Tibial artery (tissue), 4 donors: ENCODE measurements around the gene GPR68.

Experiments used
- DNase-seq, 2 donors: peaks; one replicate each; pipeline ENCODE4 v3.0.0-alpha.2; 2019
- H3K27ac ChIP-seq, 2 donors: fragments of 200-600 bp; sonication (generic) in 1 of 2; 1 replicate in 1 of 2; 2 replicates in 1 of 2; pipeline ENCODE4 v1.5.1; 2018 to 2019; ENCODE audit warnings: mild to moderate bottlenecking in 1 of 2
- H3K27me3 ChIP-seq, 2 donors: fragments of 200-600 bp; sonication (generic) in 1 of 2; one replicate each; pipeline versions ENCODE4 v1.5.1 to v1.6.0; 2016 to 2019
- H3K36me3 ChIP-seq, 3 donors: fragments of 200-600 bp; sonication (generic) in 2 of 3; one replicate each; pipeline ENCODE4 v1.5.1; 2016 to 2019; ENCODE audit warnings: mild to moderate bottlenecking in 2 of 3
- H3K4me1 ChIP-seq, 4 donors: fragments of 200-600 bp; sonication (generic) in 2 of 4; 1 replicate in 3 of 4; 2 replicates in 1 of 4; pipeline ENCODE4 v1.5.1; 2016 to 2019
- H3K4me3 ChIP-seq, 2 donors: fragments of 200-600 bp; sonication (generic) in 1 of 2; 1 replicate in 1 of 2; 2 replicates in 1 of 2; pipeline ENCODE4 v1.5.1; 2018 to 2019; ENCODE audit warnings: mild to moderate bottlenecking in 2 of 2
- H3K9me3 ChIP-seq, 3 donors: fragments of 200-600 bp; sonication (generic) in 1 of 3; one replicate each; pipeline ENCODE4 v1.5.1; 2016 to 2019
- CTCF ChIP-seq, 2 experiments: fragments of 200-600 bp in 1 of 2; fragments of 450-650 bp in 1 of 2; IDR thresholded peaks; one replicate each; pipeline ENCODE4 v1.5.1; 2017 to 2019; ENCODE audit warnings: antibody characterized with exemption in 2 of 2, mild to moderate bottlenecking in 1 of 2, moderate library complexity in 1 of 2
- intact Hi-C: fragments of 100-400 bp; cut with DNase I; formaldehyde crosslinking; loops from one replicate; pipeline ENCODE4 v1.15.0; 2023; ENCODE audit warnings: low total_unique reads

The GPR68 gene

DNA sequence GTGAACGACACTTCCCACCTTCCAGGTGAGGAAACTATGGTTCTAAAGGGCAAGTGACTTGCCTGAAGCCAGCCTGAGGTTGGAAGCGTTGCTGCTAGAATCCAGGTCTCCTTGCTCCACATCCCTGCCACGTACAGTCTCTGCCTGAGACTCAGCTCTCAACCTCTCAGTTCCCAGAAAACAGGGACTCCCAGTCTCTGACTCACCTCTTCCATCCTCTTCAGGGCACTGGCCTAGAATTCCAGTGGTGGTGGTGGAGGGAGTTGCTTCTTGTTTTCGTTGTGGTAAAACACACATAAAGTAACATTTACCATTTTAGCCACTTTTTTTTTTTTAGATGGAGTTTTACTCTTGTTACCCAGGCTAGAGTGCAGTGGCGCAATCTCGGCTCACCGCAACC, 7.3 kb downstream of the GPR68 start:
- no peak overlapping the region for H3K27ac ChIP-seq
- no peaks in the 10 kb centered on the region for H3K36me3 ChIP-seq
- no peak for TF ChIP-seq CTCF (IDR thresholded peaks at IDR 0.05)
- H3K4me1 ChIP-seq = no peaks in the 10 kb centered on the region
- peaks cover 0 to 13% (median 3%) of the 10 kb centered on the region in 3 donors for H3K9me3 ChIP-seq
- H3K27me3 ChIP-seq = no peaks in the 10 kb centered on the region
- intact Hi-C loops = no loop called here
- no peak for DNase-seq
- H3K4me3 ChIP-seq = no peak overlapping the region

GRCh38 chr14:91235841-91236240, 8.7 kb downstream of the GPR68 start:
- H3K4me1 ChIP-seq = no peaks in the 10 kb centered on the region
- H3K36me3 ChIP-seq = peaks cover 0 to 12% (median 0%) of the 10 kb centered on the region in 3 donors
- H3K9me3 ChIP-seq = peaks cover 0 to 13% (median 10%) of the 10 kb centered on the region in 3 donors
- DNase-seq = no peak
- no peak overlapping the region for H3K27ac ChIP-seq
- no peak for TF ChIP-seq CTCF (IDR thresholded peaks at IDR 0.05)
- no peak overlapping the region for H3K4me3 ChIP-seq
- intact Hi-C loops = no loop called here
- H3K27me3 ChIP-seq = no peaks in the 10 kb centered on the region

DNA sequence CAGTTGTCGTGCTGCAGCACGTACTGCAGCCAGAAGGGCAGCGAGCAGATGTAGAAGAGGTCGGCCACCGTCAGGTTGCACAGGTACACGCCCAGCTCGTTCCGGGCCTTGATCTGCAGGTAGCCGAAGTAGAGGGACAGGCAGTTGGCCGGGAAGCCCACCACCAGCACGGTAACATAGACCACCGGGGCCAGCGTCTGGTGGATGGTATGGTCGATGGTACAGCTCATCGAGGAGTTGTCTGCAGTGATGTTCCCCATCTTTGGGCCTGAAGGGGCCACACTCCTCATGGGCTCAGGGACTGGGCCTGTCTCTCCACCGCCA, 9.8 kb downstream of the GPR68 start:
- no peak for DNase-seq
- no peak for TF ChIP-seq CTCF (IDR thresholded peaks at IDR 0.05)
- no peaks in the 10 kb centered on the region for H3K4me1 ChIP-seq
- no peaks in the 10 kb centered on the region for H3K27me3 ChIP-seq
- no peak overlapping the region for H3K4me3 ChIP-seq
- H3K27ac ChIP-seq = no peak overlapping the region
- peaks cover 0 to 20% (median 18%) of the 10 kb centered on the region in 3 donors for H3K9me3 ChIP-seq
- intact Hi-C loops = no loop called here
- H3K36me3 ChIP-seq = peaks cover 7 to 15% (median 10%) of the 10 kb centered on the region in 3 donors

DNA sequence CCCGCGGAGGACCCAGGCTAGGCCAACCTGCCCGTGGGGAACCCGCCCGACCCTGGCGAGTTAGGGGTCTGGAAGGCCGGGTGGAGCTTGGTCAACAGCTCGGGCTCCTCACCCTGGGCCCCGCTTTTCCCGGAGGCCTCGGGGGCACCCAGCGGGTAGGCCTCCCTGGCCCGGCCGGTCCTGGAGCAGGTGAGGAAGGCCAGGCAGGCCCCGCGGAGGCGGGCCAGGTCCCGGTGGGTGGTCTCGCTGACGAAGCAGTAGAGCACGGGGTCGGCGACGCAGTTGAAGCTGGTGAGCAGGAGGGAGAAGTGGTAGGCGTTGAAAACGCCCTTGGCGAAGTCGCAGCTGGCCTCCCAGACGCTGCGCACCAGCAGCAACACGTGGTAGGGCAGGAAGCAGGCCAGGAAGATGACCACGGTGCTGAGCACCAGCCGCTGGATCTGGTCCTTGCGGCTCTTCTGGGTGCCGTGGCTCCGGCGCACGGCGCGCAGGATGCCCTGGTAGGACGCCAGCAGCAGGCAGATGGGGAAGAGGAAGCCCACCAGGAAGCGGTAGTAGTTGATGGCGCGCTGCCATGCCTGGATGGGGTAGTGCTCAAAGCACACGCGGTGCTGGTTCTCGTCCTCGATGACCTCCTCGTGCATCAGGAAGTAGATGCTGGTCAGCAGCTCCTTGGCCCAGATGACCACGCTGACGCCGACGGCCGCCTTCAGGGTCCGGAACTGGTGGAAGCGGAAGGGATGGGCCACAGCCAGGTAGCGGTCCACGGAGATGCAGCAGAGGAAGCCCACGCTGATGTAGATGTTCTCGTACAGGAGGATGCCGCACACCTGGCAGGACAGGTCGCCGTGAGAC, 10.3 kb downstream of the GPR68 start:
- no peak overlapping the region for H3K4me3 ChIP-seq
- no peak overlapping the region for H3K27ac ChIP-seq
- DNase-seq = no peak
- H3K4me1 ChIP-seq = no peaks in the 10 kb centered on the region
- peaks cover 0 to 20% (median 18%) of the 10 kb centered on the region in 3 donors for H3K9me3 ChIP-seq
- intact Hi-C loops = no loop called here
- no peaks in the 10 kb centered on the region for H3K27me3 ChIP-seq
- peaks cover 7 to 20% (median 16%) of the 10 kb centered on the region in 3 donors for H3K36me3 ChIP-seq
- TF ChIP-seq CTCF (IDR thresholded peaks at IDR 0.05) = no peak

GRCh38 chr14:91232603-91233002, 11.9 kb downstream of the GPR68 start:
- no peaks in the 10 kb centered on the region for H3K27me3 ChIP-seq
- intact Hi-C loops = no loop called here
- peaks cover 7 to 27% (median 18%) of the 10 kb centered on the region in 3 donors for H3K36me3 ChIP-seq
- H3K4me3 ChIP-seq = no peak overlapping the region
- H3K9me3 ChIP-seq = peaks cover 0 to 20% (median 18%) of the 10 kb centered on the region in 3 donors
- TF ChIP-seq CTCF (IDR thresholded peaks at IDR 0.05) = no peak
- no peaks in the 10 kb centered on the region for H3K4me1 ChIP-seq
- H3K27ac ChIP-seq = no peak overlapping the region
- DNase-seq = no peak
